Mucosa of stomach (tissue), 1 donor: Measurements from ENCODE around the gene ABCB8.

Experiments
- H3K27me3 ChIP-seq: one replicate; pipeline ENCODE4 v1.7.0; 2013; ENCODE audit warnings: mild to moderate bottlenecking, low read length; ENCODE audit not compliant: control insufficient read depth, insufficient read depth
- H3K36me3 ChIP-seq: one replicate; pipeline ENCODE4 v1.7.0; 2013; ENCODE audit warnings: low read length; ENCODE audit not compliant: control insufficient read depth, insufficient read depth
- H3K4me1 ChIP-seq: one replicate; pipeline ENCODE4 v1.7.0; 2013; ENCODE audit warnings: mild to moderate bottlenecking, low read length; ENCODE audit not compliant: control insufficient read depth, insufficient read depth
- H3K4me3 ChIP-seq: one replicate; pipeline ENCODE4 v1.7.0; 2013; ENCODE audit warnings: low read length
- H3K9ac ChIP-seq: one replicate; pipeline ENCODE4 v1.7.0; 2013; ENCODE audit warnings: mild to moderate bottlenecking, low read length, moderate library complexity
- H3K9me3 ChIP-seq: one replicate; pipeline ENCODE4 v1.7.0; 2013; ENCODE audit warnings: mild to moderate bottlenecking, low read length, moderate library complexity; ENCODE audit not compliant: control insufficient read depth
- donor health status: Pancreatic carcinoma.

ABCB8 gene

GRCh38 chr7:151000897-151001495, 27.3 kb upstream of the ABCB8 start:
- H3K36me3 ChIP-seq = no peaks in the 10 kb centered on the region
- H3K4me1 ChIP-seq = no peaks in the 10 kb centered on the region
- H3K9me3 ChIP-seq = no peaks in the 10 kb centered on the region
- peaks cover 3% of the 10 kb centered on the region for H3K27me3 ChIP-seq
- no peak overlapping the region for H3K4me3 ChIP-seq
- no peak overlapping the region for H3K9ac ChIP-seq

- no peak overlapping the region for H3K9ac ChIP-seq
- no peaks in the 10 kb centered on the region for H3K36me3 ChIP-seq
- H3K27me3 ChIP-seq = peaks cover 3% of the 10 kb centered on the region
- no peaks in the 10 kb centered on the region for H3K9me3 ChIP-seq
- no peak overlapping the region for H3K4me3 ChIP-seq
- no peaks in the 10 kb centered on the region for H3K4me1 ChIP-seq
These were observed 26.7 kb upstream of the ABCB8 start for GRCh38 chr7:151001546-151001945.

- no peaks in the 10 kb centered on the region for H3K36me3 ChIP-seq
These were observed 24.7 kb upstream of the ABCB8 start for GRCh38 chr7:151003572-151003971.

GRCh38 chr7:151005566-151005965, 22.7 kb upstream of the ABCB8 start:
- H3K9me3 ChIP-seq = no peaks in the 10 kb centered on the region
- no peak overlapping the region for H3K4me3 ChIP-seq
- no peak overlapping the region for H3K9ac ChIP-seq
- H3K4me1 ChIP-seq = peaks cover 2% of the 10 kb centered on the region
- peaks cover 9% of the 10 kb centered on the region for H3K27me3 ChIP-seq
- H3K36me3 ChIP-seq = no peaks in the 10 kb centered on the region

More at GRCh38 chr7:151003572-151003971, 24.7 kb upstream of the ABCB8 start:
- no peaks in the 10 kb centered on the region for H3K27me3 ChIP-seq
- no peaks in the 10 kb centered on the region for H3K4me1 ChIP-seq
- no peaks in the 10 kb centered on the region for H3K9me3 ChIP-seq
- H3K9ac ChIP-seq = no peak overlapping the region
- no peak overlapping the region for H3K4me3 ChIP-seq

GRCh38 chr7:151006590-151007300, 21.5 kb upstream of the ABCB8 start:
- peaks cover 10% of the 10 kb centered on the region for H3K4me1 ChIP-seq
- no peaks in the 10 kb centered on the region for H3K9me3 ChIP-seq
- no peak overlapping the region for H3K9ac ChIP-seq
- no peaks in the 10 kb centered on the region for H3K36me3 ChIP-seq
- H3K27me3 ChIP-seq = peaks cover 11% of the 10 kb centered on the region
- no peak overlapping the region for H3K4me3 ChIP-seq

- no peak overlapping the region for H3K9ac ChIP-seq
- no peak overlapping the region for H3K4me3 ChIP-seq
- no peaks in the 10 kb centered on the region for H3K36me3 ChIP-seq
- peaks cover 14% of the 10 kb centered on the region for H3K4me1 ChIP-seq
- no peaks in the 10 kb centered on the region for H3K9me3 ChIP-seq
- H3K27me3 ChIP-seq = peaks cover 11% of the 10 kb centered on the region
These were observed 20.8 kb upstream of the ABCB8 start for GRCh38 chr7:151007469-151007898.

- no peak overlapping the region for H3K9ac ChIP-seq
- no peak overlapping the region for H3K4me3 ChIP-seq
- H3K27me3 ChIP-seq = peaks cover 11% of the 10 kb centered on the region
- H3K36me3 ChIP-seq = no peaks in the 10 kb centered on the region
- no peaks in the 10 kb centered on the region for H3K9me3 ChIP-seq
- peaks cover 21% of the 10 kb centered on the region for H3K4me1 ChIP-seq
These were observed 20.1 kb upstream of the ABCB8 start for GRCh38 chr7:151008143-151008510.

- no peak overlapping the region for H3K4me3 ChIP-seq
- peaks cover 22% of the 10 kb centered on the region for H3K4me1 ChIP-seq
- no peaks in the 10 kb centered on the region for H3K36me3 ChIP-seq
- no peaks in the 10 kb centered on the region for H3K9me3 ChIP-seq
- no peak overlapping the region for H3K9ac ChIP-seq
- peaks cover 11% of the 10 kb centered on the region for H3K27me3 ChIP-seq
These were observed 19.5 kb upstream of the ABCB8 start for GRCh38 chr7:151008511-151009323.

- H3K4me3 ChIP-seq = no peak overlapping the region
- H3K36me3 ChIP-seq = no peaks in the 10 kb centered on the region
- no peak overlapping the region for H3K9ac ChIP-seq
- H3K4me1 ChIP-seq = peaks cover 22% of the 10 kb centered on the region
- H3K27me3 ChIP-seq = peaks cover 11% of the 10 kb centered on the region
- no peaks in the 10 kb centered on the region for H3K9me3 ChIP-seq
These were observed 18.8 kb upstream of the ABCB8 start for GRCh38 chr7:151009327-151010036.

GRCh38 chr7:151010037-151010306, 18.3 kb upstream of the ABCB8 start:
- Histone ChIP-seq H3K4me1 (peaks cover 22% of the 10 kb centered on the region), H3K4me3 (no peak overlapping the region), H3K9ac (no peak overlapping the region), H3K9me3 (no peaks in the 10 kb centered on the region), H3K36me3 (no peaks in the 10 kb centered on the region), H3K27me3 (peaks cover 11% of the 10 kb centered on the region)

- Histone ChIP-seq H3K9ac (no peak overlapping the region), H3K9me3 (no peaks in the 10 kb centered on the region), H3K27me3 (peaks cover 11% of the 10 kb centered on the region), H3K4me1 (peaks cover 22% of the 10 kb centered on the region), H3K4me3 (no peak overlapping the region), H3K36me3 (no peaks in the 10 kb centered on the region)
These were observed 17.7 kb upstream of the ABCB8 start for GRCh38 chr7:151010307-151011096.
